Dermis blood vessel endothelial cell (primary cell): ENCODE results near the gene SLC66A1. TPM values are rescaled to one million over a fixed set of nuclear protein-coding genes. Genes with fewer than 3 reads are reported as not detected.

Source experiments
- total RNA-seq: library from RNA; depleted of rRNA; stranded (reverse); fragments of >200 nt; gene quantifications from 2 replicates; pipeline ENCODE4 v1.2.3, GENCODE V29; 2014

Gene SLC66A1
- total RNA-seq, 1 donor from 2014 or later: 17.7 TPM

Other genes starting within 250 kb of the SLC66A1 start
- gene UBR4, start 102.1 kb upstream of the SLC66A1 start, total RNA-seq: 95.1 and 172 TPM in 2 replicates
- gene EMC1, start 60.8 kb upstream of the SLC66A1 start, total RNA-seq: 51.6 and 83.9 TPM in 2 replicates
- 23.5 and 29.7 TPM in 2 replicates for gene MRTO4, start 60.5 kb upstream of the SLC66A1 start, total RNA-seq
- 0.14 and 0.34 TPM in 2 replicates for gene AKR7A3, start 23.6 kb upstream of the SLC66A1 start, total RNA-seq
- 64.5 and 72.9 TPM in 2 replicates for gene AKR7A2, start 182 bp upstream of the SLC66A1 start, total RNA-seq
- gene CAPZB, start 173.2 kb downstream of the SLC66A1 start, total RNA-seq: 160 and 165 TPM in 2 replicates